GM12875 (cell line): Measurements from ENCODE around the gene UMAD1.

Experiments
- H3K4me3 ChIP-seq: one replicate; pipeline ENCODE4 v1.5.1; 2011; ENCODE audit warnings: low read depth, low read length, control low read depth
- TF ChIP-seq, protein P1 (sequence below): IDR thresholded peaks from 2 replicates; pipeline ENCODE4 v1.5.1; 2011; ENCODE audit warnings: low read depth, mild to moderate bottlenecking, control low read depth, inconsistent platforms, low read length, moderate library complexity, borderline replicate concordance; ENCODE audit not compliant: insufficient read depth

Gene UMAD1

DNA sequence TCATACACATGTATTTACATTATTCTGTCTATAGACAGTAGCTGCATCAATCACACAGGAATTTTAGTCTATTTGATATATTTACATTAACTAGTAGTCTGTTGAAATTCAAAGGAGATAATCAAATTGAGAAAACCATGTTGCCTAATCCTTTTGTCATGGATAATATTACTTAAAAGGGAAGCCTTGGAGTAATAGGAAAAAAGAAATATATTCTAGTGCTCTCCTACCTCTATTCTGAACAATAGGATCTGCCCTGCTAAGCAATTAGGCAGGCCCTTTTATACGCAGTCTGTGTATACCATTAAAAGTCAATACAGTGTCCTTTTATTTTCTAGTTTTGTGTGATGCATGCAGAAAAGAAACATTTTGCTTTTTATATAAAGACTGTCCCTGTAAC lies 24.5 kb downstream of the UMAD1 start:
- no peak overlapping the region for H3K4me3 ChIP-seq
- TF ChIP-seq, protein P1, sequence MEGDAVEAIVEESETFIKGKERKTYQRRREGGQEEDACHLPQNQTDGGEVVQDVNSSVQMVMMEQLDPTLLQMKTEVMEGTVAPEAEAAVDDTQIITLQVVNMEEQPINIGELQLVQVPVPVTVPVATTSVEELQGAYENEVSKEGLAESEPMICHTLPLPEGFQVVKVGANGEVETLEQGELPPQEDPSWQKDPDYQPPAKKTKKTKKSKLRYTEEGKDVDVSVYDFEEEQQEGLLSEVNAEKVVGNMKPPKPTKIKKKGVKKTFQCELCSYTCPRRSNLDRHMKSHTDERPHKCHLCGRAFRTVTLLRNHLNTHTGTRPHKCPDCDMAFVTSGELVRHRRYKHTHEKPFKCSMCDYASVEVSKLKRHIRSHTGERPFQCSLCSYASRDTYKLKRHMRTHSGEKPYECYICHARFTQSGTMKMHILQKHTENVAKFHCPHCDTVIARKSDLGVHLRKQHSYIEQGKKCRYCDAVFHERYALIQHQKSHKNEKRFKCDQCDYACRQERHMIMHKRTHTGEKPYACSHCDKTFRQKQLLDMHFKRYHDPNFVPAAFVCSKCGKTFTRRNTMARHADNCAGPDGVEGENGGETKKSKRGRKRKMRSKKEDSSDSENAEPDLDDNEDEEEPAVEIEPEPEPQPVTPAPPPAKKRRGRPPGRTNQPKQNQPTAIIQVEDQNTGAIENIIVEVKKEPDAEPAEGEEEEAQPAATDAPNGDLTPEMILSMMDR, result no peak

DNA sequence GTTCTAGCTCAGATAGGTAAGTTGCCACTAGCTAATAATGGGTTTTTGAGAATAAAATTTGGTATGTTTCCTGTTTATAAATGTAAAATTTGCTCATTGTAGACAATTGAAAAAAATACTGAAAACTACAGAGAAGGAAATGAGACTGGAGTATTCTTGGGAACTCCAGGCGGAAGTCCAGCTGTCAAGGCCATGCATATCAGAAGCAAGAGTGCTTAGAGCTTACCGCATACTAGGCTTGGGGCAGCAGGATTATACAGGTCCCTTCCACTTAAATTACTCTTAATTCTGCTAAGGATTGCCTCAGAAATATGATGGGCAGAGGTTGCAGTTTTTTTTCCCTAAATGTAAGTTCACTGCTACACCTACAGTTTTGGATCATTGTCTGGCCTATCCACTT lies 26.6 kb downstream of the UMAD1 start:
- H3K4me3 ChIP-seq, result no peak overlapping the region
- TF ChIP-seq, protein P1, result no peak

DNA sequence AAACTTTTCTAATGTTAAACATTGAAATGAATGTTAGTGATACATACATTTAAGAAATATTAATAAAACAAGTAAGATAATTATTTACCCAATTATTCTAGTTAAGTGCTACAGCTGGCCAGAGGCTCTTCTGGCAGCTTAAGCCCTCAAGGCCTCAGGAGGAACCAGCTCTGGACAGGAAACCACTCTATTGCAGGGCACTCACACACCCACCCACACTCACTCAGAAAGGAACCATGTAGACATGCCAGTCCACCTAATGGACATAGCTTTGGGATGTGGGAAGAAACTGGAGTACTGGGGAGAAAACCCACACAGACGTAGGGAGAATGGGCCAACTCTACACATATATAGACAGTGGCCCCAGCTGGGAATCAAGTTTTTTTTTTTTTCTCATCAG lies 28.2 kb downstream of the UMAD1 start:
- H3K4me3 ChIP-seq, result no peak overlapping the region
- TF ChIP-seq, protein P1, result no peak

DNA sequence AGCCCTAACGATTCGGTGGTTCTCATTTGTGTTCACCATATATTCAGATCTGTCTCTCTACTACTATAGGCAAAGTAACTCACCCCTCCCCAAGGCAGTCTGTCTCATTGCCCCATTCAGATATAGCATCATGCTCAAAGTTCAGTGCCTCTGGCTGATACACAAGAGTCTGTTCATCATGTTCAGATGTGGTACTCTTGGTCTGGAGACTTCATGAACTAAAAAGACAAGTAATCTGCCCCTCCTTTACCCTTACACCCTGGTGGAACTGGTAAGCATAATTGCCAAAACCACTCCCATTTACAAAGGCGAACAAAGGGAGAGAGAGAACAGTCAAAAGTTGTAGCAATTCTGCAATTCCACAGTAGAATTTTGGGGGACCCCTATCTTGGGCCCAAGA lies 29.9 kb downstream of the UMAD1 start:
- no peak overlapping the region for H3K4me3 ChIP-seq
- TF ChIP-seq, protein P1, result no peak

DNA sequence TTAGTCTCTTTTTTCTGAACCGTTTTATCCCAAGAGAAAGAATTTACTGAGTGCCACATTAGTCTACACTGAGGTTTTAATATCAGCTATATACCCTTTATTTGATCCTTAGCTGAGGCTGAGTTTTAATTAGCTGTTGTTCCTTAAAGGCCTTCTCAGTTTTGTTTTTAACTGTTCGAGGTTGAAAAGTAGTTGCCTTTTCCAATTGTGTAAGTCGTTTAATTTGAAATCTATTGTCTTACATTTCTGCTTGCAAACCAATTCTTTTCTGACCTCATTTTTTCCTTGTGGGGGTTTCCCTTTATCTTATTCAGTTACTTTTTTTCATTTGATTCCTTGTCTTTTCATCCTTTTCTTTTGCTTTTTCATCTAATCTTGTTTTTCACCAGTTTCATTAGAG lies 30.8 kb downstream of the UMAD1 start:
- TF ChIP-seq, protein P1, result no peak
- no peak overlapping the region for H3K4me3 ChIP-seq

DNA sequence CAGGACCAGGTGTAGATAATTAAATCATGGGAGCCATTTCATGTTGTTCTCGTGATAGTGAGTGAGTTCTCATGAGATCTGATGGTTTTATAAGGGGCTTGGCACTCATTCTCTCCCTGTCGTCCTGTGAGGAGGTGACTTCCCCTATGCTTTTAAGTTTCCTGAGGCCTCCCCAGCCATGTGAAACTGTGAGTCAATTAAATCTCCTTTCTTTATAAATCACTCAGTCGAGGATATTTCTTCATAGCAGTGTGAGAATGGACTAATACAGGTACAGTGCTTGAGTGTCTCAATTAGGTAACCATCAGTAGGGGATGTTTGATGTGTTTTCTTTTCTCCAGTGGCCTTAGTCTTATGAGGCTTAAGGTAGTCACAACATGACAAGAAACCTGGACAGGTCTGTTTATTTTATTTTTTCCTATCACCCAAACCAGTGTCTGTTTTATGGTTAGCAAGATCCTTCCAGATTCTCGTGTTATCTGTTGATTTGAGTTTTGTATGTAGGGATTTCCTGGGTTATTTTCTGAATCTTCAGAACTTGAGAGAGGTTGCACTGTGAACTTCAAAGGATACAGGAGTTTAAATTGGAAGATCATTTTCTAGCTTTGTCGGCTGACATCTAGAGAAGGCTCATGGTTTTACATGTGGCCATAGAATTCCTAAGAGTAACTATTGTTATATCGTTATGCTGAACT lies 32.1 kb downstream of the UMAD1 start:
- TF ChIP-seq, protein P1, result no peak
- H3K4me3 ChIP-seq, result no peak overlapping the region

DNA sequence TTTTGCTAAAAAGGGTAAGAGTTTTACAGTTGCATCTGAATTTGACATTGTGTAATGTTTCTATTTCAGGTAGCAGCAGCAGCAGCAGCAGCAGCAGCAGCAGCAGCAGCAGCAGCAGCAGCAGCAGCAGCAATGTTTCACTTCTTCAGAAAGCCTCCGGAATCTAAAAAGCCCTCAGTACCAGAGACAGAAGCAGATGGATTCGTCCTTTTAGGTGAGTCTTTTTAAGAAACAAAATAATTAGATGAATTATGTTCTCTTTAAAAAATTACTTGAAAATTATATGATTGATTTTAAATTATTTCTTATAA lies 32.6 kb downstream of the UMAD1 start:
- no peak overlapping the region for H3K4me3 ChIP-seq
- TF ChIP-seq, protein P1, result no peak
